H1 (cell line): Measurements from ENCODE around the gene ARRDC1.

Source experiments
- EP300 ChIP-seq, 2 experiments: IDR thresholded peaks; 1 replicate in 1 of 2; 2 replicates in 1 of 2; pipeline ENCODE4 v1.6.1; 2011 to 2012; ENCODE audit warnings: low read depth in 2 of 2, low read length in 2 of 2, mild to moderate bottlenecking in 2 of 2, borderline replicate concordance in 1 of 2, inconsistent platforms in 1 of 2, moderate library complexity in 1 of 2
- JUND ChIP-seq: IDR thresholded peaks from 2 replicates; pipeline ENCODE4 v1.6.1; 2011; ENCODE audit warnings: mild to moderate bottlenecking, improper control_type of control experiment, low read length
- KDM1A ChIP-seq: fragments of 200-600, 300-600 bp; sonication (generic); IDR thresholded peaks from 2 replicates; pipeline ENCODE4 v1.7.1; 2016; ENCODE audit warnings: mild to moderate bottlenecking, low read length, borderline replicate concordance
- NRF1 ChIP-seq: IDR thresholded peaks from 2 replicates; pipeline ENCODE4 v1.6.1; 2011; ENCODE audit warnings: mild to moderate bottlenecking, low read depth, low read length, improper control_type of control experiment
- POLR2A ChIP-seq, 2 experiments: IDR thresholded peaks; 1 replicate in 1 of 2; 2 replicates in 1 of 2; pipeline ENCODE4 v1.6.1; 2011; ENCODE audit warnings: low read depth in 2 of 2, low read length in 2 of 2, mild to moderate bottlenecking in 2 of 2; ENCODE audit errors: control extremely low read depth in 1 of 2
- POLR2AphosphoS5 ChIP-seq: IDR thresholded peaks from 2 replicates; pipeline ENCODE4 v1.6.1; 2011; ENCODE audit warnings: low read depth, low read length
- RBBP5 ChIP-seq: IDR thresholded peaks from 2 replicates; pipeline ENCODE4 v1.7.1; 2012; ENCODE audit warnings: low read depth, mild to moderate bottlenecking, inconsistent platforms, low read length, moderate library complexity, borderline replicate concordance
- RFX5 ChIP-seq: IDR thresholded peaks from 2 replicates; pipeline ENCODE4 v1.6.1; 2011; ENCODE audit warnings: low read depth, low read length, improper control_type of control experiment, borderline replicate concordance
- YY1 ChIP-seq: IDR thresholded peaks from 2 replicates; pipeline ENCODE4 v1.6.1; 2011; ENCODE audit warnings: low read depth, mild to moderate bottlenecking, low read length
- TF ChIP-seq, protein P1 (sequence below): fragments of 300-600 bp; sonication (generic); IDR thresholded peaks from 2 replicates; pipeline ENCODE4 v1.7.1; 2012; ENCODE audit warnings: low read length, moderate library complexity, mild to moderate bottlenecking, inconsistent platforms; ENCODE audit not compliant: insufficient replicate concordance
- TF ChIP-seq, protein P2 (sequence below), 3 experiments: IDR thresholded peaks; 1 replicate in 2 of 3; 2 replicates in 1 of 3; pipeline versions ENCODE4 v1.5.1 to v1.6.1; 2011; ENCODE audit warnings: low read length in 3 of 3, mild to moderate bottlenecking in 3 of 3, inconsistent platforms in 2 of 3, low read depth in 1 of 3, moderate library complexity in 1 of 3; ENCODE audit not compliant: insufficient read depth in 1 of 3; ENCODE audit errors: control extremely low read depth in 1 of 3
- TF ChIP-seq, protein P3 (sequence below): IDR thresholded peaks from 2 replicates; pipeline ENCODE4 v1.6.1; 2012; ENCODE audit warnings: inconsistent platforms

DNA sequence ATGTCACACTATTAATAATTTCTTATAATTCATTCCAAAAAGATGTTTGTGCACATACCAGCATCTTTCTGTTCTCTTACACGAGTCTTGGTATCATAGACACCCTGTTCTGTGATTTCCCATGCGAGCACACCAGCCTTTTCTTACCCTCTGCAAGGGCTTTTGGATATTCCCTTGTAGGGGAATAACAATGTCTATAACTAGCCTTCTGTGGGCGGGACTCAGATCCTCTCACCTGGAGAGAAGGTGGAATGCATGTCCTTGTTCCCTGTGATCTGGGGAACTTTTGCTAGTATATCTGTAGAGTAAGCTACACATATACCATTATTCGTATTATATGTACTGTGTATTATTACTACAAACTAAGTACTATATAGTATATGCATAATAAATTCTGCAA, 58.1 kb downstream of the ARRDC1 start:
- TF ChIP-seq, protein P1, sequence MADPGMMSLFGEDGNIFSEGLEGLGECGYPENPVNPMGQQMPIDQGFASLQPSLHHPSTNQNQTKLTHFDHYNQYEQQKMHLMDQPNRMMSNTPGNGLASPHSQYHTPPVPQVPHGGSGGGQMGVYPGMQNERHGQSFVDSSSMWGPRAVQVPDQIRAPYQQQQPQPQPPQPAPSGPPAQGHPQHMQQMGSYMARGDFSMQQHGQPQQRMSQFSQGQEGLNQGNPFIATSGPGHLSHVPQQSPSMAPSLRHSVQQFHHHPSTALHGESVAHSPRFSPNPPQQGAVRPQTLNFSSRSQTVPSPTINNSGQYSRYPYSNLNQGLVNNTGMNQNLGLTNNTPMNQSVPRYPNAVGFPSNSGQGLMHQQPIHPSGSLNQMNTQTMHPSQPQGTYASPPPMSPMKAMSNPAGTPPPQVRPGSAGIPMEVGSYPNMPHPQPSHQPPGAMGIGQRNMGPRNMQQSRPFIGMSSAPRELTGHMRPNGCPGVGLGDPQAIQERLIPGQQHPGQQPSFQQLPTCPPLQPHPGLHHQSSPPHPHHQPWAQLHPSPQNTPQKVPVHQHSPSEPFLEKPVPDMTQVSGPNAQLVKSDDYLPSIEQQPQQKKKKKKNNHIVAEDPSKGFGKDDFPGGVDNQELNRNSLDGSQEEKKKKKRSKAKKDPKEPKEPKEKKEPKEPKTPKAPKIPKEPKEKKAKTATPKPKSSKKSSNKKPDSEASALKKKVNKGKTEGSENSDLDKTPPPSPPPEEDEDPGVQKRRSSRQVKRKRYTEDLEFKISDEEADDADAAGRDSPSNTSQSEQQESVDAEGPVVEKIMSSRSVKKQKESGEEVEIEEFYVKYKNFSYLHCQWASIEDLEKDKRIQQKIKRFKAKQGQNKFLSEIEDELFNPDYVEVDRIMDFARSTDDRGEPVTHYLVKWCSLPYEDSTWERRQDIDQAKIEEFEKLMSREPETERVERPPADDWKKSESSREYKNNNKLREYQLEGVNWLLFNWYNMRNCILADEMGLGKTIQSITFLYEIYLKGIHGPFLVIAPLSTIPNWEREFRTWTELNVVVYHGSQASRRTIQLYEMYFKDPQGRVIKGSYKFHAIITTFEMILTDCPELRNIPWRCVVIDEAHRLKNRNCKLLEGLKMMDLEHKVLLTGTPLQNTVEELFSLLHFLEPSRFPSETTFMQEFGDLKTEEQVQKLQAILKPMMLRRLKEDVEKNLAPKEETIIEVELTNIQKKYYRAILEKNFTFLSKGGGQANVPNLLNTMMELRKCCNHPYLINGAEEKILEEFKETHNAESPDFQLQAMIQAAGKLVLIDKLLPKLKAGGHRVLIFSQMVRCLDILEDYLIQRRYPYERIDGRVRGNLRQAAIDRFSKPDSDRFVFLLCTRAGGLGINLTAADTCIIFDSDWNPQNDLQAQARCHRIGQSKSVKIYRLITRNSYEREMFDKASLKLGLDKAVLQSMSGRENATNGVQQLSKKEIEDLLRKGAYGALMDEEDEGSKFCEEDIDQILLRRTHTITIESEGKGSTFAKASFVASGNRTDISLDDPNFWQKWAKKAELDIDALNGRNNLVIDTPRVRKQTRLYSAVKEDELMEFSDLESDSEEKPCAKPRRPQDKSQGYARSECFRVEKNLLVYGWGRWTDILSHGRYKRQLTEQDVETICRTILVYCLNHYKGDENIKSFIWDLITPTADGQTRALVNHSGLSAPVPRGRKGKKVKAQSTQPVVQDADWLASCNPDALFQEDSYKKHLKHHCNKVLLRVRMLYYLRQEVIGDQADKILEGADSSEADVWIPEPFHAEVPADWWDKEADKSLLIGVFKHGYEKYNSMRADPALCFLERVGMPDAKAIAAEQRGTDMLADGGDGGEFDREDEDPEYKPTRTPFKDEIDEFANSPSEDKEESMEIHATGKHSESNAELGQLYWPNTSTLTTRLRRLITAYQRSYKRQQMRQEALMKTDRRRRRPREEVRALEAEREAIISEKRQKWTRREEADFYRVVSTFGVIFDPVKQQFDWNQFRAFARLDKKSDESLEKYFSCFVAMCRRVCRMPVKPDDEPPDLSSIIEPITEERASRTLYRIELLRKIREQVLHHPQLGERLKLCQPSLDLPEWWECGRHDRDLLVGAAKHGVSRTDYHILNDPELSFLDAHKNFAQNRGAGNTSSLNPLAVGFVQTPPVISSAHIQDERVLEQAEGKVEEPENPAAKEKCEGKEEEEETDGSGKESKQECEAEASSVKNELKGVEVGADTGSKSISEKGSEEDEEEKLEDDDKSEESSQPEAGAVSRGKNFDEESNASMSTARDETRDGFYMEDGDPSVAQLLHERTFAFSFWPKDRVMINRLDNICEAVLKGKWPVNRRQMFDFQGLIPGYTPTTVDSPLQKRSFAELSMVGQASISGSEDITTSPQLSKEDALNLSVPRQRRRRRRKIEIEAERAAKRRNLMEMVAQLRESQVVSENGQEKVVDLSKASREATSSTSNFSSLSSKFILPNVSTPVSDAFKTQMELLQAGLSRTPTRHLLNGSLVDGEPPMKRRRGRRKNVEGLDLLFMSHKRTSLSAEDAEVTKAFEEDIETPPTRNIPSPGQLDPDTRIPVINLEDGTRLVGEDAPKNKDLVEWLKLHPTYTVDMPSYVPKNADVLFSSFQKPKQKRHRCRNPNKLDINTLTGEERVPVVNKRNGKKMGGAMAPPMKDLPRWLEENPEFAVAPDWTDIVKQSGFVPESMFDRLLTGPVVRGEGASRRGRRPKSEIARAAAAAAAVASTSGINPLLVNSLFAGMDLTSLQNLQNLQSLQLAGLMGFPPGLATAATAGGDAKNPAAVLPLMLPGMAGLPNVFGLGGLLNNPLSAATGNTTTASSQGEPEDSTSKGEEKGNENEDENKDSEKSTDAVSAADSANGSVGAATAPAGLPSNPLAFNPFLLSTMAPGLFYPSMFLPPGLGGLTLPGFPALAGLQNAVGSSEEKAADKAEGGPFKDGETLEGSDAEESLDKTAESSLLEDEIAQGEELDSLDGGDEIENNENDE = no peak
- TF ChIP-seq NRF1 (no peak), POLR2A (IDR thresholded peaks at IDR 0.05; ENCODE audit: control extremely low read depth in 1 of 2, low read depth in 2 of 2, low read length in 2 of 2) (no peak), KDM1A (no peak), RBBP5 (no peak), JUND (no peak), POLR2AphosphoS5 (no peak), RFX5 (no peak), YY1 (no peak), EP300 (IDR thresholded peaks at IDR 0.05; ENCODE audit: borderline replicate concordance in 1 of 2, low read depth in 2 of 2, low read length in 2 of 2) (no peak)
- TF ChIP-seq, protein P2, sequence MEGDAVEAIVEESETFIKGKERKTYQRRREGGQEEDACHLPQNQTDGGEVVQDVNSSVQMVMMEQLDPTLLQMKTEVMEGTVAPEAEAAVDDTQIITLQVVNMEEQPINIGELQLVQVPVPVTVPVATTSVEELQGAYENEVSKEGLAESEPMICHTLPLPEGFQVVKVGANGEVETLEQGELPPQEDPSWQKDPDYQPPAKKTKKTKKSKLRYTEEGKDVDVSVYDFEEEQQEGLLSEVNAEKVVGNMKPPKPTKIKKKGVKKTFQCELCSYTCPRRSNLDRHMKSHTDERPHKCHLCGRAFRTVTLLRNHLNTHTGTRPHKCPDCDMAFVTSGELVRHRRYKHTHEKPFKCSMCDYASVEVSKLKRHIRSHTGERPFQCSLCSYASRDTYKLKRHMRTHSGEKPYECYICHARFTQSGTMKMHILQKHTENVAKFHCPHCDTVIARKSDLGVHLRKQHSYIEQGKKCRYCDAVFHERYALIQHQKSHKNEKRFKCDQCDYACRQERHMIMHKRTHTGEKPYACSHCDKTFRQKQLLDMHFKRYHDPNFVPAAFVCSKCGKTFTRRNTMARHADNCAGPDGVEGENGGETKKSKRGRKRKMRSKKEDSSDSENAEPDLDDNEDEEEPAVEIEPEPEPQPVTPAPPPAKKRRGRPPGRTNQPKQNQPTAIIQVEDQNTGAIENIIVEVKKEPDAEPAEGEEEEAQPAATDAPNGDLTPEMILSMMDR (IDR thresholded peaks at IDR 0.05; ENCODE audit: control extremely low read depth in 1 of 3, insufficient read depth in 1 of 3, low read depth in 1 of 3, low read length in 3 of 3) = no peak
- TF ChIP-seq, protein P3, sequence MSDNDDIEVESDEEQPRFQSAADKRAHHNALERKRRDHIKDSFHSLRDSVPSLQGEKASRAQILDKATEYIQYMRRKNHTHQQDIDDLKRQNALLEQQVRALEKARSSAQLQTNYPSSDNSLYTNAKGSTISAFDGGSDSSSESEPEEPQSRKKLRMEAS = no peak
